Epithelial cell of esophagus (primary cell): ENCODE results near the gene PLXND1.
A peak's percentile ranks its signal among the peaks of the same experiment; 100 is the strongest.

Source experiments
- DNase-seq: peaks from one replicate; pipeline ENCODE4 v3.0.0; 2010; ENCODE audit warnings: low read depth
- H3K4me3 ChIP-seq: 2 replicates; pipeline ENCODE4 v1.5.1; 2011; ENCODE audit warnings: mild to moderate bottlenecking, low read length, control low read depth
- TF ChIP-seq, protein P1 (sequence below): IDR thresholded peaks from 2 replicates; pipeline ENCODE4 v1.5.1; 2011; ENCODE audit warnings: low read depth, mild to moderate bottlenecking, low read length, control low read depth, inconsistent platforms; ENCODE audit not compliant: insufficient read depth; ENCODE audit errors: missing control alignments

PLXND1 gene

DNA sequence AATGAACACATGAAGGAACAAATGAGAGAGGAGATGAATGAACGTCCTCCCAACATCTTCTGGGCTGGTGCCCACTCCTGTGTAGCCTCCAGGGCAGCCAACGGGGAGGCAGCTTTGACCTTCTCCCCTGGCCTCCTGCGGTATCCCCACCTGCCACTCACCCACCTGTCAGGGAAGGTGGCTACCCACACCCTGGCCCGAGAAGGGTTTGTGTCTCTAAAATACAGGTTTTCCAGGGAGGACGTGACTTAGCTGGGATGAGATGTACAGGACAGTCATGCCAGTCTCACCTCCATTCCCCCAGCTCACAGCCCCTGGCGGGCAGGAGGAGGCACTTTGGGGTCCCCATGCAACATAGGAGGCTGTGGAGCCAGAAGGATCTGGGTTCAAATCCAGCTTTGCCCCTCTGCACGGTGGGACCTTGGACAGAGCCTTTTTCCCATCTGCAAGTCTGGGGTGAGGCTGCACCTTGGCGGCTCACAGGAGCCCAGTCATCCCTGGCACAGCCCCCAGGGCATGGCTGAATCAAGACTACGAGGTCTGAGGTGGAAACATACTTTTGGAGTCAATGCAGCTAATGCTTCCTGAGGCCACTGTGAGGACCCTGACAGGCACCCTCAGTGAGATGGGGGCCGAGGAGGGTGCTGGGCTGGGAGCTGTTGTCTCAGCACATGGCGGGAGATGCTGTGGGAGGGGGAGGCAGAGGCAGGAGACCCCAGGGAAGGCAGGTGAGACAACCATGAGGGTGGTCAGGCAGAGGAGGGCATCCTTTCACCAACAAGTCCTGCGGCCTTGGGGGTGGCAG, 11.1 kb upstream of the PLXND1 start:
- no peak for DNase-seq
- no peak overlapping the region for H3K4me3 ChIP-seq

DNA sequence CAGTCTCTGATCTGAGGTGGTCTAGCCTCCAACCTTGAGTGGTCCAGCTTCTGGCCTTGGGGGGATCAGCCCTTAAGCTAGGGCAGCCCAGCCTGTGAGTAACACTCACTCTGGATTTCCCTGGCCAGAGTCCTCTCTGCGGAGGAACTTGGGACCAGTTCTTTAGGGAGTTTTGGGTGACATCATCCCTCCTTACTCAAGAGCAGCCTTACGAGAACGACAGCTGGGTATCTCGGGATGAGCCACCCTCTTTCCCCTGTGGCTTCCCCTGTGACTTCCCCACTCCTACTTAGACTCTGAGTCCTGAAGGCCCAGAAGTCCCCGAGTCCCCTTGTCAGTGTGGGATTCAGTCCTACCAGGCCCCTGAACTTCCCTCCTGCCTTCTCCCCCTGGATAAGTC, 10.2 kb upstream of the PLXND1 start:
- DNase-seq = peak; percentile 48
- H3K4me3 ChIP-seq = no peak overlapping the region
- TF ChIP-seq, protein P1, sequence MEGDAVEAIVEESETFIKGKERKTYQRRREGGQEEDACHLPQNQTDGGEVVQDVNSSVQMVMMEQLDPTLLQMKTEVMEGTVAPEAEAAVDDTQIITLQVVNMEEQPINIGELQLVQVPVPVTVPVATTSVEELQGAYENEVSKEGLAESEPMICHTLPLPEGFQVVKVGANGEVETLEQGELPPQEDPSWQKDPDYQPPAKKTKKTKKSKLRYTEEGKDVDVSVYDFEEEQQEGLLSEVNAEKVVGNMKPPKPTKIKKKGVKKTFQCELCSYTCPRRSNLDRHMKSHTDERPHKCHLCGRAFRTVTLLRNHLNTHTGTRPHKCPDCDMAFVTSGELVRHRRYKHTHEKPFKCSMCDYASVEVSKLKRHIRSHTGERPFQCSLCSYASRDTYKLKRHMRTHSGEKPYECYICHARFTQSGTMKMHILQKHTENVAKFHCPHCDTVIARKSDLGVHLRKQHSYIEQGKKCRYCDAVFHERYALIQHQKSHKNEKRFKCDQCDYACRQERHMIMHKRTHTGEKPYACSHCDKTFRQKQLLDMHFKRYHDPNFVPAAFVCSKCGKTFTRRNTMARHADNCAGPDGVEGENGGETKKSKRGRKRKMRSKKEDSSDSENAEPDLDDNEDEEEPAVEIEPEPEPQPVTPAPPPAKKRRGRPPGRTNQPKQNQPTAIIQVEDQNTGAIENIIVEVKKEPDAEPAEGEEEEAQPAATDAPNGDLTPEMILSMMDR = no peak

More for the DNA sequence above, 11.1 kb upstream of the PLXND1 start:
- TF ChIP-seq, protein P1 = no peak

DNA sequence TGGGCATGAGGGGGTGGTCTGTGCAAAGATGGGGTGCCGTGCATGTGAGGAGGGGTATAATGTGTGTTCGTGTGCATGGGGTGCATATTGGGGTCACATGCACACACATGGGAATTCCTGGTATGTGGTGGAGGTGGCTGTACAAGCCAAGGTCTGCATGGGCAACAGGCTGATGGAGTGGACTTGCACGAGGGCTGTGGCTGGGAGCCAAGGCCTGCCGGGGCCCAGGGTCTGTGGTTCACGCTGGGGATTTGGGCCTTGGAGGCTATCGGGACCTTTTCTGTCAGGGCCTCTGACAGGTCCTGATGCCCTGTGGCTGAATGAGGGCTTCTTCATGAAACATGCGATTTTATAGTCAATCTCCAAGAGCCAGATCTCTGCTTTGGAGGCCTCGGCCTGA, 9.8 kb upstream of the PLXND1 start:
- no peak for DNase-seq
- no peak overlapping the region for H3K4me3 ChIP-seq
- TF ChIP-seq, protein P1 = no peak

DNA sequence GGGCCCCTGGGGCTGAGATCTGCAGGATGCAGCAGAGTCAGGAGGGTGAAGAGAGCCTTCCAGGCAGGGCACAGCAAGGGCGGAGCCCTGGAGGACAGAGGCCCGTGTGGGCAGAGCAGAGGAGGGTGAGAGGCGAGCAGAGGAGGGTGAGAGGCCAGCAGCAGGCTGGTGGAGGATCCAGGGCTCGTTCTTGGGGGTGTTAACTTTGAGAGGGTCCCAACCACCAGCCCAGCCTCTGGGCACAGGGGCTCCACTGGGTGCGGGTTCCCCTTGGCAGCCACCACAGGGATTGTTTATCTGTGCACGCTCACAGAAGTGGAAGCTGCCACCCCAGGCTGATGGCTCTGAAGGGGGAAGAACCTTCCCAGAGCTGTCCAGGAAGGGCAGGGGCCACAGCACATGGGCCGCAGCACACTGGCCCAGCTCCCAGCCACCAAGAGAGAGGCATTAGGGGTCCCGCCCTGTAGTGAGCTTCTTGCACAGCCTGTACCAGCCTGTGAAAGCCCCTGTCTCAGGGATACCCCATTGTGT, 9.3 kb upstream of the PLXND1 start:
- no peak overlapping the region for H3K4me3 ChIP-seq
- DNase-seq = no peak
- TF ChIP-seq, protein P1 = no peak

DNA sequence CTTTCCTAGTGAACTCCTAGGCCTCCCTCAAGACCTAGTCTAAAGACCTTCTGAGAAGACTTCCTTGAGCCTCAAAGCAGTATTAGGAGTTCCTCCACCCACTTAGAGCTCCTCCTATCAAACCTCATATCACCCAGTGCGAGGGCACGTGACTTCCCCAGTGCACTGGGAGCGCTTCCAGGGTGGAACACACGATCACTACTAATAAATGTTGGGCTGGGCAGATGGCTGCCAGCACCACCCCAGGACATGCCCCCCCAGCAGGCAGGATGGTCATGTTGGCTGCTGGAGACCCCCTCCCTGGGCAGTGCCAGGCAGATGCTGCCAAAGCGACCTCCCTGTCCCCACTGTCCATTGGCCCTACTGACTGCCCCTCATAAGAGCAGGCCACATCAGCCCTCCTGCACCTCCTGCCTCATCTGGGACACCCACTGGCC, 8.5 kb upstream of the PLXND1 start:
- DNase-seq = no peak
- TF ChIP-seq, protein P1 = no peak
- no peak overlapping the region for H3K4me3 ChIP-seq

DNA sequence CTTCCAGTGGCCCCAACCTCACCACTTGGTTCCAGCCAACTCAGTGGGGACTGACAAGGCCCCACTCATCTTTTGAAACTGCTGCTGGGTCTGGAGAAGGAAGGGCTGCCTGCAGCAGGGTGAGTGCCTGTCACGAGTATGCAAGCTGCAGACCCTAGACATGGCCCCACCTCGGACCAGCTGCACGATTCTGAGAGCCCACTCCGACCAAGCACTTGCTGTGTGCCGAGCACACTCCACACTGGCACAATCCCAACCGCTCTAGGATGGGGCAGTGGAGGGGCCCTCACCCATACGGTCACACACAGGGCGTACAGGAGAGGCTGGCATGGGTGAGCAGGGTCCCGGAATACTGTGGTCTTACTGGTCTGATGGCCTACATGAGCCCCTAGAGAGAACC, 8.0 kb upstream of the PLXND1 start:
- no peak overlapping the region for H3K4me3 ChIP-seq
- TF ChIP-seq, protein P1 = no peak
- no peak for DNase-seq

DNA sequence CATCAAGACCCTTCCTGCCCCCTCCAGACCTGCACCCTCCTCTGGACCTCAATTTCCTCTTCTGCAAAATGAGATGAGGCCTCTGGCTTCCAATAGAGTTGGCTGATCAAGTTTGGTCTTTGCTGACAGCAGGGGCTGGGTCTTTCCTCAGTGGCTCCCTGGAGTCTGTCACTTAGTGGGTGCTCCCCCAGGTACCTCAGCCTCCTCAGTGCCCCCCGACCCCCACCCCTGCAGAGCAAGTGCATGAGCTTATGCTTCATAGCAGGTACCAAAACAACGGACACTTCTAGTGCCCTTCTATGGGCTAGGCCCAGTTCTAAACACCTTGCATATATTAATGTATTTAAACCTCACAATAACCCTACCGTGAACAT, 6.9 kb upstream of the PLXND1 start:
- TF ChIP-seq, protein P1 = no peak
- no peak overlapping the region for H3K4me3 ChIP-seq
- DNase-seq = no peak
